Astrocyte of the cerebellum (primary cell): Measurements from ENCODE around the gene ATP11C.

Experiments
- DNase-seq: peaks from one replicate; pipeline ENCODE4 v3.0.0-alpha.2; 2011; ENCODE audit warnings: low read depth
- H3K4me3 ChIP-seq: 2 replicates; pipeline ENCODE4 v1.5.1; 2011; ENCODE audit warnings: mild to moderate bottlenecking, low read depth, low read length, moderate library complexity
- in situ Hi-C: cut with HindIII; loops from 2 replicates; pipeline ENCODE4 v1.10.0; 2017; ENCODE audit warnings: low sequenced_read_pairs
- TF ChIP-seq, protein P1 (sequence below): IDR thresholded peaks from 2 replicates; pipeline ENCODE4 v1.5.1; 2012; ENCODE audit warnings: low read length, low read depth, moderate library complexity, mild to moderate bottlenecking; ENCODE audit errors: missing control alignments

The ATP11C gene

DNA sequence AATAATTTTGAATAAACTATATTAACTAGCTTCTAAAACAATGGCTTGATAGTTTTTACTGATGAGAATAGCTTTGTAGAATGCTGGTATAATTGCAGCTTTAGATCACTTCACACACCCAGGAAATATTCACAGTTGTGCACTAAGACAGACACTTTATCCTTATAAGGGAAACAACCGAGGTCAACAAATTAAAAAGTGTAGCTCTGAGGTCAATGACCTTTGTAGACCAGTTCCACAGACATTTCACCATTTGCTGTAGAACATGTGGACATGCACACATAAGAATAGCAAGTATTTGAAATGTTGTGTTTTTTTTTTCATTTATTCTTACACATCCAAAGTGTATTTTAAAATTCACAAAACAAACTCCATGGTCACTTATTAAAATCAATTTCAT, 148.9 kb downstream of the ATP11C start:
- DNase-seq = no peak
- TF ChIP-seq, protein P1, sequence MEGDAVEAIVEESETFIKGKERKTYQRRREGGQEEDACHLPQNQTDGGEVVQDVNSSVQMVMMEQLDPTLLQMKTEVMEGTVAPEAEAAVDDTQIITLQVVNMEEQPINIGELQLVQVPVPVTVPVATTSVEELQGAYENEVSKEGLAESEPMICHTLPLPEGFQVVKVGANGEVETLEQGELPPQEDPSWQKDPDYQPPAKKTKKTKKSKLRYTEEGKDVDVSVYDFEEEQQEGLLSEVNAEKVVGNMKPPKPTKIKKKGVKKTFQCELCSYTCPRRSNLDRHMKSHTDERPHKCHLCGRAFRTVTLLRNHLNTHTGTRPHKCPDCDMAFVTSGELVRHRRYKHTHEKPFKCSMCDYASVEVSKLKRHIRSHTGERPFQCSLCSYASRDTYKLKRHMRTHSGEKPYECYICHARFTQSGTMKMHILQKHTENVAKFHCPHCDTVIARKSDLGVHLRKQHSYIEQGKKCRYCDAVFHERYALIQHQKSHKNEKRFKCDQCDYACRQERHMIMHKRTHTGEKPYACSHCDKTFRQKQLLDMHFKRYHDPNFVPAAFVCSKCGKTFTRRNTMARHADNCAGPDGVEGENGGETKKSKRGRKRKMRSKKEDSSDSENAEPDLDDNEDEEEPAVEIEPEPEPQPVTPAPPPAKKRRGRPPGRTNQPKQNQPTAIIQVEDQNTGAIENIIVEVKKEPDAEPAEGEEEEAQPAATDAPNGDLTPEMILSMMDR = no peak
- in situ Hi-C loops = no loop called here
- H3K4me3 ChIP-seq = no peak overlapping the region

DNA sequence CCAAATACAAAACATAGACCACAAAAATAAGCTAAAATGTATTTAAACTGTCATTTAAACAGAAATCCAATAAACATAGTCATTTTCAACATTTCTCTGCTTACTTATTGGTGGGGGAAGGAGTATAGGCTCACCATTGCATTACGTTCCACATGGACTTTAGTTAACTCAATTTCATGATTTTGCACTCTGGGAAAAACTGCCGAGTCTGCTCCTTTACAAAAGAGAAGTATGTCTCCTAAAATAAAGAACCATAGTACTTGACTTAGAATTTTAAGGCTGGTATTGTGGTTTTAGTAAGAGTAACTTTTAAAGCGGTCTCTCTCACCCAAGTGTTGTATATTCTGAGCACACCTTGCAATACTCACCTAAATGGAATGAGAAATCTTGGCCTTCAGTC, 149.8 kb downstream of the ATP11C start:
- TF ChIP-seq, protein P1 = no peak
- no peak for DNase-seq
- H3K4me3 ChIP-seq = no peak overlapping the region
- in situ Hi-C loops = no loop called here

DNA sequence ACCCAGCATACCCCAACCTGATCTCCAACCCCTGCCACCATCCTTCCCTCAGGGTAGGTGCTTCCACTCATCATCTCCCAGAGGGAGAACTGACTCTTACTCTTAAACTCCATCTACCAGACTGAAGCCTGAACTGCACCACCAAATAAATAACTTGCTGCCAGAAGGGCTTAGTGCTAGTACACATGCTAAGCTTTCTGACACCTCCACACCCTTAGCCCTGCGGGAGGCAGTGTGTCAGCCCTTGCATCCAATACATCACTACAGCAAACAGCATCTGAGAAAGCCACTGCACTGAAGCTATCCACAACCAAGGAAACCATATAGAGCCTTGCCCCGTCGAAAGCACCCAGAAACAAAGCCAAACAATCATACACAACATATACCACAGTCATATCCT, 156.3 kb downstream of the ATP11C start:
- in situ Hi-C loops = no loop called here
- TF ChIP-seq, protein P1 = no peak
- H3K4me3 ChIP-seq = no peak overlapping the region
- DNase-seq = no peak

DNA sequence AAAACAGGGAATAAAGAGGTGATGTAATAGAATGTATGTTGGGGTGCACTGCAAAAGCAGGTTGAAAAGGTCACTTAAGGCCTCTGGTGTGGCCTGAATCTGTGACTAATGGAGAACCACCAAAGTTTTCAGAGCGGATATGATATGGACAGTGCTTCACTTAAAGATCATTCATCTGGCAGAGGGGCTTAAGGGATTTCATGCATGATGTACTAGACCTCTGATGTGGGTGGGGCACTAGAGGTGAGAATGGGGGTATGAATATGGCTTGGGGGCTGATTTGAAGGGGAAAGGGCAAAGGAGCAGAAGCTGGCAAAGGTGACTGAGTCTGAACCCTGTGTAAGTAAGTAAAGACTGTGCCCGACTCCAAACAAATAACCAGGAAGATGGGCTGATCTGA, 162.5 kb downstream of the ATP11C start:
- in situ Hi-C loops = no loop called here
- H3K4me3 ChIP-seq = no peak overlapping the region
- TF ChIP-seq, protein P1 = no peak
- no peak for DNase-seq

DNA sequence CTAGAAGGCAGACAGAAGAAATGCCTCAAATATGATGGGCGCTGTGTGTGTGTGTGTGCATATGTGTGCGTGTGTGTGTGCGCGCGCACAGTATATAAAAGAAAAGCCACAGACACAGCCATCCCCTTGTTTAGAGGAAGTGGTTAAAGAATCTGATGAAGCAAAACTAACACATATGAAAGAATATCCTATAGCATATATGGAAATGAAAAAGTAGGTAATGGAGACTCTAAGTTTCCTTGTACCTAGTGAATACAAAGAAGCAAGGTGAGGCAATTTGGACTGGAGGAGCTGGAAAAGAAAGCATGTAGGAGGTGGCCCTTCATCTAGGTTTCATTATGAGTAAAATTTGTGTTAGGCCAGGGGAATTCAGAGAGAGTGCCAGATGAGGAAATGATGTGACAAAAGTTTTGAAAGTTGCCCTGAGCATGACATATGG, 166.3 kb downstream of the ATP11C start:
- in situ Hi-C loops = no loop called here
- TF ChIP-seq, protein P1 = no peak
- H3K4me3 ChIP-seq = no peak overlapping the region
- no peak for DNase-seq

DNA sequence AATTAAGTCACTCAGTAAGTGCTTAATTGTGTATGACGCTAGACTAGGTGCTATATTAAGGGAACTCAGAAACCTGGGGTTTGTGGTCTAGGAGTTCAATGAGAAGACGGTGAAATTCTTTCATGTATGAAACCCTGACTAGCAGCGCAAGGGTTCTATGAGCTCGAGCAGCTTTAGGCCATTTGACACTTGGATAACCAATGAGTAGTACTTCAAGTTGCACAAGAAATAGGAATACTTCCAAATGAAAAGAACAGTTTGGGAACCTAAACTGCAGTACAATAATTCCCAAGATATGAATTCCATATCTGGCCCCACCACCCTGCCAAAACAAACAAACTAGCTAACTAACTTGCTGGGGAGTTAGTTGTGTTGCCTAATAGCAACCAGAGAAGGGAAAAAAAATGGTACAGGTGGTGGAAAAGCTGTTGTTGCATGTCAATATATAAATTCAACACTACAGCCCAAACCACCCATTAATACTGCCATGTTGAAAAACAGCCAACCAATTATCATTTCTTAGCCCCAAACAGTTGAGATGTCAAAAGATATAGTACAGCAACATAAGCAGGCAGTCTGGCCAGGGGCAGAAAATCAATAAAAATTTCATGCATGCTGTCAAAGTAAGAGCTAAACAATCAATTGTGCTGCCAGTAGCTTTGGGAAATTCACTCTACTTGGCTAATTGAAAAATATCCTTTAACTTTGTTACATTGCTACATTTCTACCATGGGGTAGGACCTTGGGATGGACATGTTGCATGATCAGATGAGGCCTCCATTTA, 170.3 kb downstream of the ATP11C start:
- in situ Hi-C loops = no loop called here
- H3K4me3 ChIP-seq = no peak overlapping the region
- DNase-seq = no peak
- TF ChIP-seq, protein P1 = no peak
